Smooth muscle cell of the umbilical artery (primary cell): ENCODE data around the gene ZNF280B. TPM values are rescaled to one million over a fixed set of nuclear protein-coding genes. Genes with fewer than 3 reads are reported as not detected.

Experiments
- total RNA-seq: library from RNA; depleted of rRNA; stranded (reverse); fragments of >200 nt; gene quantifications from 2 replicates; pipeline ENCODE4 v1.2.3, GENCODE V29; 2014

The ZNF280B gene, protein sequence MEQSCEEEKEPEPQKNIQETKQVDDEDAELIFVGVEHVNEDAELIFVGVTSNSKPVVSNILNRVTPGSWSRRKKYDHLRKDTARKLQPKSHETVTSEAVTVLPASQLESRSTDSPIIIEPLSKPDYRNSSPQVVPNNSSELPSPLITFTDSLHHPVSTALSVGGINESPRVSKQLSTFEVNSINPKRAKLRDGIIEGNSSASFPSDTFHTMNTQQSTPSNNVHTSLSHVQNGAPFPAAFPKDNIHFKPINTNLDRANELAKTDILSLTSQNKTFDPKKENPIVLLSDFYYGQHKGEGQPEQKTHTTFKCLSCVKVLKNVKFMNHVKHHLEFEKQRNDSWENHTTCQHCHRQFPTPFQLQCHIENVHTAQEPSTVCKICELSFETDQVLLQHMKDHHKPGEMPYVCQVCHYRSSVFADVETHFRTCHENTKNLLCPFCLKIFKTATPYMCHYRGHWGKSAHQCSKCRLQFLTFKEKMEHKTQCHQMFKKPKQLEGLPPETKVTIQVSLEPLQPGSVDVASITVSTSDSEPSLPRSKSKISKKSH
- total RNA-seq = 1.8 and 2.2 TPM in 2 replicates

DNA sequence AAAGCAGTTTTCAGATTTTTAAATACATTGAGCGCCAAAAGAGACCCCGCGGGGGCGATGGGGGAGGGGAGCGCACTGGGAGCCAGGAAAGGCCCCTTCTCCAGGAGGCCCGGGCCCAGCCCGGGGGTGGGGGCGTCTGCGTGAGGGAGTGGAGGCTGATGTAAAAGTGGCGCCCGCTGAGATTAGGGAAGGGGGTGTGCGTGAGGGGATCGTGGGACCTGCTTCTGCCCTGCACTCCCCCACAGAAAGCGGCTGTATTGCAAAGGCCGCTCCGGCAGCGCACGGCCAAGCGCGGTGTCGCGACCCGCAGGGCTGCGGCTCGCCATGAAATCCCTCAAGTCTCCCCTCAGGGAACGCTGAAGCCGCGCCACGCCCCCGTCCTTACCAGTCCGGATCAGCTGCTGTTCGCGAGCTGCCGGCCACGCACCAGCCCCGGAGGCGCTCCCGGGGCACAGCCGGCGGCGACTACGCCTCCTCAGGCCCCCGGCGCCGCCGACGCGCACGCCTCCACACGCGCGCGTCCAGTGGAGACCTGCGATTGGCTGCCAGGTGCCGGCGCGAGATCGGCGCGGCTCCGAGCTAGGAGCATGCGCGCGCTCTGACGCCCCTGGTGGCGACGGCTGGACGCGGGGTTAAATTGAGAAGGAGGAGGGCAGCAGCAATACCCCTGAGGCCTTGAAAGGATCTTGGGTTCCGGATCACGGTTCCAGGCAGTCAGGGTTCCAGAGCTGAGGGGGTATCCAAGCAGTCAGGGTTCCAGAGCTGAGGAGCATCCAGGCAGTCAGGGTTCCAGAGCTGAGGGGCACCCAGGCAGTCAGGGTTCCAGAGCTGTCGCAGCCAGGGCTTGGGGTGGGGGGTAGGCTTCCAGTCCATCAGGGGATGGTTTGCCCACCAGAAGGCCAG, at the start of gene ZNF280B:
Gene ZNF280B (minus strand): TSS at position 469 of the 903 bp plus-strand sequence. CDS start 19,344 bp downstream, outside the sequence.

DNA sequence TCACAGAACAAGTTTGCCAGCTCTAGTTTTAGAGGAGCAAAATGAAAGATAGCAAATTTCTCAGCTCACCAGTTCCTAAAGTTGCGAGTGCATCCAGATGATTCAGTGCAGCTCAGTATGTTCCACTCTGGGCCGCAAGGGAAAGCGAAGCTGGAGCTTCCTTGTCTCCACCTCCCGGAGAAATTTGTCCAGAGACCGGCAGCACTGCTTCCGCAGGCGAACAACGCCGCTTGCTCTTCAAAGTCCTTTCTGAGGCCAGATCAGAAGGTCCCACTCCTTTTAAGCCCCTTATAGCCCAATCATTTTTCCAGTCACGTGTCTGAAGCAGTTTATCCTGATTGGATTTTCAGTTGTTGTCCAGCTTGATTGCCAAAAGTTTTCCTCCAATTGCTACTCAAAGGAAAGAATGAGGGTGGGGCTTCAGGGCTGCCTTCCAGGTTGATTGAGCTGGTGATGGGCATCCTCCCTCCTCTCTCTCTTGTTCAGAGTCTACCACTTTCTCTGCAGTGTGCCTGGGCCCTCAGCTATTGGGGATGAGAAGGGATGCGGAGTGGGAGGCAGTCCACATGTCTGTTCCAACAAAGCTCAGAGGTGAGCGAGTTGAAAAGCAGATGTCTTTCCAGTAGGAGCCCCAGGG, 11.6 kb upstream of the ZNF280B start, which contains the start of gene ZNF280A:
Gene ZNF280A (minus strand): TSS at position 251 of the 637 bp plus-strand sequence. CDS start 4,640 bp downstream, outside the sequence.

Other genes starting within 250 kb of the ZNF280B start
- 0.23 TPM in 1 of 2 replicates, not detected in the other for gene ZNF280A, start 11.5 kb upstream of the ZNF280B start, total RNA-seq
- gene PRAME, start 50.5 kb upstream of the ZNF280B start, total RNA-seq = not detected in 2 replicates
- not detected in 2 replicates for gene GGTLC2, start 135.9 kb upstream of the ZNF280B start, total RNA-seq